Right renal pelvis (tissue), 4 donors: ENCODE data around the gene CCNL1. TPM values are rescaled to one million over a fixed set of nuclear protein-coding genes. Genes with fewer than 3 reads are reported as not detected.
"Not testable (repeated sequence)": the region's sequence is repeated elsewhere in the genome, so short reads cannot be mapped to it uniquely, and the experiment has no call there.

Experiments used
- DNase-seq, 4 donors: peaks; one replicate each; pipeline ENCODE4 v3.0.0-alpha.2; 2013; ENCODE audit warnings: low read depth in 4 of 4, low spot score in 3 of 4, missing footprints in 1 of 4
- polyA plus RNA-seq, 4 donors: library from polyadenylated mRNA; unstranded; fragments of 120-200 nt; gene quantifications; one replicate each; pipeline ENCODE4 v1.2.1, GENCODE V29; 2013; ENCODE audit not compliant: insufficient read length in 4 of 4

Gene CCNL1
- polyA plus RNA-seq, 4 donors: 146 to 202 (median 169) TPM

DNA sequence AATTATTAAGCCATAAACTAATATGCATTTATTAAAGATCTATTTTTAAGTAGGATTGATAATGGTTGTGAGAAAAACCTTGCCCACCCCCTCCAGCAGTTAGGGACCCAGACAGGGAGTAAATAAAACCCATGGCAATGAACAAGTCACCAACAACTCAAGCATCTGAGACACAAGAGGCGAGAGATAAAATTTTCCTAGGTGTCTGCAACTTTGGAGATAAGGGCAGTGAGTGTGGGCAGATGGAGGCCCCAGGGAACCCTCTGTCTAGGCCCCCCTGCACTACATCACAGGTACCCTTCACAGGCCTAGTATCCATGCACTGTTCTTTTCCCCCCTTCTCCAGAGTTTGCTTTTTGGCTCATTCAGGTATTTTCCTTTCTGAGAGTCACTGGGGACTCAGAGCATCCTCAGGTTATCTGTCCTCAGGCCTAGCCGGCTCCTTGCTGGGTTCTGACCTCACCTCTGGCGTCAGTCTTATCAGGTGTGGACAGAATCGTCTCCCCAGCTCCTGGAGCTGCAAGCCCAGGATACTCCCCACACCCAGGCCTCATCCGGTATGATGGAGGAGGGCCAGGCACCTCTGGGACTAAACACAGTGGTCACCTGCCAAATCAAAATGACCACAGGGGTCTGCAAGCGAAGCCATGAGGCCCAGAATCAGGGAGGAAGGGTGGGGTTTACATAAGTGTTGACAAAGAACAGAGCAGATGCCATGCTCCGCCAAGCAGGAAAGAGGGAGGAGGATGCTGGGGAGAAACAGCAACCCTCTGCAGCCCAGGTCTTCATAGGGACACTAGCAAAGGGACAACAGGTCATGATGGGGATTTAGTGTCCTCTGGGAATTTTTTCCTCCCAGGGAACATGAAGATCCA, 50.4 kb downstream of the CCNL1 start:
- DNase-seq: no peak

DNA sequence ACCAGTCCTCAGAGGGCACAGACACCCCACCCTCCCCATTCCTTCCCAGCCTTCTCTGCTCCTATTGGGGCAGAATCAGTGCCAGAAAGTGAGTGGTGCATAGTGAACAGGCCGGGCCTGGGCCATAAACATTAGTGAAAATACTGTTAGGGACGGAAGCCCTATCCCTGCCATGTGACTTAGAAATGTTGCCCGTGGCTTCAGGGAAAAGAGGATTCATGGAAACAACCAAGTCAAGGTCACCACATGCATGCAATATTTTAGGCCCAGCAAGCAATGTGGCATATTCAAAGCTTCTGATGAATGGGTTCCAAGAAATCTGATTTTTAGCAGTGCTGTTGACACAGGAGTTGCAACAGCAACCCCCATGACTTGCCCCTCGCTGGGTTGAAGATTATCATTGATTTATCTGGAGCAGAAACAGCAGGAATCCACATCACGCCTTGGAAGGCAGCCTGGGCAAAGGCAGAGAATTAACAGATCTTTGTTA, 52.3 kb downstream of the CCNL1 start:
- no peak for DNase-seq

DNA sequence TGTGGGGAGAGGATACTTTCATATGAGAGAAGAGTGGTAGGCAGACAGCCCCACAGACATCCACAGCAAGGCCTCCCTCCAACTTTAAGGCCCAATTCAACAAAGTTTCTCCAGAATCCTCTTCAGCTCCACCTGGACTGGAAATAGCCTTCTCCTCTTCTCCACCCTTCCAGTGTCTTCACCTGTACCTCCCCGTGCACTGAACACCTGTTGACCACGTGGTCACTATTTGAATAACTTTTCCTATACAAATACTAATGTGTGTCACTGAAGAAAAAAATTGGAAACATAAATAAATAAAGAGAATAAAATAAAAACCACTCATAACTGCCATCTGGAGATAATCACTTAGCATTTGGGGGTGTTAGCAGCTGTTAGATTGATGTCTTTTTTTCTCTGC, 52.9 kb downstream of the CCNL1 start:
- no peak for DNase-seq

DNA sequence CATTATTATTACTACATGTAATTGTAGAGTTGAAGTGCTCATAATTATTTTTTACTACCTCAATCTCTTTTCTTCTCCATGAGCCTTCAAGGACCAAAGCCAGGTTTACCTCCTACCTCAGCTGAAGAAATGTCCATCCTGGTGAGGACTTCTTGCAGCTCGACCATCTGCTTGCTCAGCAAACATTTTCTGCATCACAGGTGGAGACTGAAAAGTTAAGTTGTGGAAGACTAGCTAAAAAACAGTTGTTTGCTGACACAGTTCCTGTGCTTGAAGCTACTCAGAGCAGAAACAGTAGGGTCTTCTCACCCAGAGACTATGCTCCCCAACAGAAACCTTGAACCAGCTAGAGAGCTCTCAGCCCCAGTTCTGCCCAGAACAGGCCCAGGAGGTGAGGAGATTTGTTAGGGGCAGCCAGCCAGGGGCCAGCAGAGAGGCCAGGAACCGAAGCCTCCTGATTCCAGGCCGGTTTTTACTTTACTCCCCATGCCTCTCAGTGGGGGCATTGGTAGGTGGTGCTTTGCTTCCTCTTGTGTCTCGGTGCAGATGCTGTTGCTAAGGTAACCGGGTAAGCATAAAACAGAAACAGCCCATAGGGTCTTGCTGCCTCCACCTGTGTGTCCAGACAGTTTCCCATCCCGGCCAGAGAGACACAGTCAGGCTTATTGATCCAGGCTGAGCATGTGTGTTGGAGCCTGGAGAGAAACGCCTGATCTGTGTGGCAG, 54.9 kb downstream of the CCNL1 start:
- DNase-seq: no peak

- no peak for DNase-seq
Measured at GRCh38 chr3:157104521-157104920, 55.4 kb downstream of the CCNL1 start.

- DNase-seq: no peak
Measured at GRCh38 chr3:157103860-157104259, 56.1 kb downstream of the CCNL1 start.

DNA sequence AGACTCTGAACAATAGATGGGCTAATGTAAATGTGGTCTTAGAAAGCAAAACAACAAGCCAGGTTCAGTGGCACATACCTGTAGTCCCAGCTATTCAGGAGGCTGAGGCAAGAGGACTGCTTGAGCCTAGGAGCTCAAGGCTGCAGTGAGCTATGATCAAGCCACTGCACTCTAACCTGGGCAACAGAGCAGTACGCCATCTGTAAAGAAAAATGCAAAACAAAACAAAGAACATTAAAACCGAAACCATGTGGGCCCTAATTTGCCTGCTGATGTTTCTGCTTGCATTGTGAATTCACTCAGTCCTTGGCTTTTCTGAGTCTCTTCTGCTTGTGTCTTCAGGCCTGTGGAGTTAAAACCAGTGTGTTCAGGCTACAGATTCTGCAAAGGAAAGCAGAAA, 56.7 kb downstream of the CCNL1 start:
- no peak for DNase-seq

DNA sequence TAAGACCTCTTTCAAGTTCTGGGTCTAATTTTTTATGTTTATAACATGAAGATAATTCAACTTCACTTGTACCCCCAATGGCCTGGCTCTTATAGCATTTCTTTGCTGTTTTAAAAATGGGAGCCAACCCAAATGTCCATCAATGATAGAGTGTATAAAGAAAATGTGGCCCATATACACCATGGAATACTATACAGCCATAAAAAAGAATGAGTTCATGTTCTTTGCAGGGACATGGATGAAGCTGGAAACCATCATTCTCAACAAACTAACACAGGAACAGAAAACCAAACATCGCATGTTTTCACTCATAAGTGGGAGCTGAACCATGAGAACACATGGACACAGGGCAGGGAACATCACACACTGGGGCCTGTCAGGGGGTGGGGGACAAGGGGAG, 57.4 kb downstream of the CCNL1 start:
- not testable (repeated sequence) for DNase-seq

DNA sequence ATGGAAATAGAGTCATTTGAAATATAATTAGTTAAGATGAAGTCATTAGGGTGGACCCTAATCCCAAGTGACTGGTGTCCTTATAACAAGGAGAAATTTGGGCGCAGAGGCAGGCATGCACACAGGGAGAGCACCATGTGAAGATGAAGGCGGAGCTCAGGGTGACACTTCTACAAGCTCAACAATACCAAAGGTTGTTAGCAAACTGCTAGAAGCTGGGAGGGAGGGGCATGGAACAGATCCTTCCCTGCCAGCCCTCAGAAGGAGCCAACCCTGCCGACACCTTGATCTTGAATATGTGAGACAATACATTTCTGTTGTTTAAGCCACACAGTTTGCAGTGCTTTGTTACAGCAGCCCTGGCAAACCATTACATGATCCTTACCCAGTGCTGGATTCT, 57.8 kb downstream of the CCNL1 start:
- no peak for DNase-seq

GRCh38 chr3:157101486-157101885, 58.5 kb downstream of the CCNL1 start:
- no peak for DNase-seq

GRCh38 chr3:157100608-157101396, 59.1 kb downstream of the CCNL1 start:
- DNase-seq: no peak

GRCh38 chr3:157100096-157100477, 59.9 kb downstream of the CCNL1 start:
- DNase-seq: no peak

GRCh38 chr3:157099326-157100095, 60.4 kb downstream of the CCNL1 start:
- DNase-seq: no peak

GRCh38 chr3:157098823-157099185, 61.1 kb downstream of the CCNL1 start:
- no peak for DNase-seq

GRCh38 chr3:157098121-157098822, 61.7 kb downstream of the CCNL1 start:
- DNase-seq: no peak
